Erythroblast (primary cell): Measurements from ENCODE around the gene ESR1.

Experiments
- GATA1 ChIP-seq: IDR thresholded peaks from 2 replicates; pipeline ENCODE4 v1.6.1; 2011; ENCODE audit warnings: low read depth, mild to moderate bottlenecking, control low read depth, low read length, moderate library complexity
- POLR2A ChIP-seq: IDR thresholded peaks from 2 replicates; pipeline ENCODE4 v1.6.1; 2011; ENCODE audit warnings: mild to moderate bottlenecking, low read length

- no peak for TF ChIP-seq POLR2A
- no peak for TF ChIP-seq GATA1
Measured at GRCh38 chr6:151881231-151881630, 73.7 kb downstream of the ESR1 start.
